ENCODE measurements around the gene CAPZB. TPM values are rescaled to one million over a fixed set of nuclear protein-coding genes. Genes with fewer than 3 reads are reported as not detected.
"Not testable (repeated sequence)": the region's sequence is repeated elsewhere in the genome, so short reads cannot be mapped to it uniquely, and the experiment has no call there.

The CAPZB gene
- total RNA-seq, 1 experiment from 2014 or later: 40.0 TPM

- DNase-seq (ENCODE audit: low spot score): not testable (repeated sequence)
Observed at GRCh38 chr1:19497443-19497842, 12.1 kb upstream of the CAPZB start.

- DNase-seq (ENCODE audit: low spot score): no peak
Observed at GRCh38 chr1:19496527-19496874, 11.2 kb upstream of the CAPZB start.

- DNase-seq (ENCODE audit: low spot score): no peak
Observed at GRCh38 chr1:19495799-19496526, 10.6 kb upstream of the CAPZB start.

- DNase-seq (ENCODE audit: low spot score): no peak
Observed at GRCh38 chr1:19495000-19495656, 9.8 kb upstream of the CAPZB start.

GRCh38 chr1:19493547-19493946 is 8.2 kb upstream of the CAPZB start:
- no peak for DNase-seq (ENCODE audit: low spot score)

- DNase-seq (ENCODE audit: low spot score): no peak
Observed at GRCh38 chr1:19489996-19490395, 4.7 kb upstream of the CAPZB start.

- DNase-seq (ENCODE audit: low spot score): no peak
Observed at GRCh38 chr1:19488136-19488535, 2.8 kb upstream of the CAPZB start.

GRCh38 chr1:19484798-19485361 is 459 bp downstream of the CAPZB start:
- DNase-seq (ENCODE audit: low spot score): no peak

- DNase-seq (ENCODE audit: low spot score): no peak
Observed at GRCh38 chr1:19484338-19484797, 971 bp downstream of the CAPZB start.

- DNase-seq (ENCODE audit: low spot score): no peak
Observed at GRCh38 chr1:19483691-19484090, 1.6 kb downstream of the CAPZB start.

- DNase-seq (ENCODE audit: low spot score): no peak
Observed at GRCh38 chr1:19483261-19483660, 2.1 kb downstream of the CAPZB start.

- DNase-seq (ENCODE audit: low spot score): no peak
Observed at GRCh38 chr1:19481826-19482398, 3.4 kb downstream of the CAPZB start.

- no peak for DNase-seq (ENCODE audit: low spot score)
Observed at GRCh38 chr1:19480282-19480681, 5.1 kb downstream of the CAPZB start.

- no peak for DNase-seq (ENCODE audit: low spot score)
Observed at GRCh38 chr1:19479351-19480120, 5.8 kb downstream of the CAPZB start.

- no peak for DNase-seq (ENCODE audit: low spot score)
Observed at GRCh38 chr1:19478322-19478721, 7.0 kb downstream of the CAPZB start.

GRCh38 chr1:19477284-19478249 is 7.8 kb downstream of the CAPZB start:
- no peak for DNase-seq (ENCODE audit: low spot score)

GRCh38 chr1:19476450-19477190 is 8.7 kb downstream of the CAPZB start:
- DNase-seq (ENCODE audit: low spot score): no peak

- DNase-seq (ENCODE audit: low spot score): no peak
Observed at GRCh38 chr1:19475296-19475695, 10.0 kb downstream of the CAPZB start.

GRCh38 chr1:19472174-19472573 is 13.2 kb downstream of the CAPZB start:
- no peak for DNase-seq (ENCODE audit: low spot score)

- no peak for DNase-seq (ENCODE audit: low spot score)
Observed at GRCh38 chr1:19469004-19469403, 16.3 kb downstream of the CAPZB start.
